Islet precursor cell (in vitro differentiated cells): ENCODE data around the gene APBA3.

Experiments
- DNase-seq: peaks from one replicate; pipeline ENCODE4 v3.0.0-alpha.2; 2018

APBA3 gene

GRCh38 chr19:3785938-3786824 lies 24.7 kb upstream of the APBA3 start, which contains the start of gene MATK:
Gene MATK (minus strand): TSS chr19:3786381. CDS start chr19:3785135, 1,246 bp downstream.
- DNase-seq, result no peak

GRCh38 chr19:3785451-3785937 lies 24.0 kb upstream of the APBA3 start:
- DNase-seq, result peak; percentile 45

GRCh38 chr19:3784607-3785450 lies 23.3 kb upstream of the APBA3 start:
- DNase-seq, result peak; percentile 54

- DNase-seq, result peak; percentile 70
Observed at GRCh38 chr19:3783660-3784584, 22.4 kb upstream of the APBA3 start.

GRCh38 chr19:3782903-3783302 lies 21.4 kb upstream of the APBA3 start:
- DNase-seq, result no peak

- DNase-seq, result no peak
Observed at GRCh38 chr19:3782330-3782729, 20.8 kb upstream of the APBA3 start.

GRCh38 chr19:3781603-3782002 lies 20.1 kb upstream of the APBA3 start:
- no peak for DNase-seq

GRCh38 chr19:3780786-3781304 lies 19.4 kb upstream of the APBA3 start:
- DNase-seq, result no peak

GRCh38 chr19:3778899-3779723 lies 17.6 kb upstream of the APBA3 start:
- peak; percentile 46 for DNase-seq

- DNase-seq, result no peak
Observed at GRCh38 chr19:3778104-3778867, 16.8 kb upstream of the APBA3 start.

- DNase-seq, result no peak
Observed at GRCh38 chr19:3776479-3777040, 15.1 kb upstream of the APBA3 start.

- no peak for DNase-seq
Observed at GRCh38 chr19:3775831-3776230, 14.3 kb upstream of the APBA3 start.

- DNase-seq, result no peak
Observed at GRCh38 chr19:3775374-3775711, 13.9 kb upstream of the APBA3 start.

- no peak for DNase-seq
Observed at GRCh38 chr19:3774621-3775373, 13.3 kb upstream of the APBA3 start.

- DNase-seq, result no peak
Observed at GRCh38 chr19:3773814-3774515, 12.5 kb upstream of the APBA3 start.

- no peak for DNase-seq
Observed at GRCh38 chr19:3771906-3772455, 10.5 kb upstream of the APBA3 start, which contains the start of gene RAX2. Gene RAX2 (minus strand): TSS chr19:3772228. CDS start chr19:3771742, 486 bp downstream.

- DNase-seq, result no peak
Observed at GRCh38 chr19:3771000-3771905, 9.8 kb upstream of the APBA3 start.
